ENCODE measurements around the gene ORC2.

DNA sequence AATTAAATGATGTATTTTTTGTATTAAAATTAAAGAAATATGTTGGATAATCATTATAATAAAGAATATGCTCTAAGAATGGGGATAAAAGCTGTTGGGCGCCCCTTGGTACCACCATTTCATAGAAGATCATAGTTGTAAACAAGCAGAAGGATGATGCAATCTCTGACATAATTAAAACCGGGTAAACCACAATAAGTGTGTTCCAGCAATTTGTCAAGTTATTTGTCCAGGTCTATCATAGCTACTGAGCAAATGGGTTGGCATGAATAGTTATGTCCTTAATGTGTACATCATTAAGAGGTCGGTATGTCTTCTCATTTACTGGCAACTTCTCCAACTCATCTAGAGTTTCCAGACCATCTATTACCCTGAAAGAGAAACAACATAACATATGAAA, 92.3 kb downstream of the ORC2 start:
- TF ChIP-seq POLR2A (IDR thresholded peaks at IDR 0.05) (no peak), EP300 (IDR thresholded peaks at IDR 0.05) (no peak)
- TF ChIP-seq, protein P1, sequence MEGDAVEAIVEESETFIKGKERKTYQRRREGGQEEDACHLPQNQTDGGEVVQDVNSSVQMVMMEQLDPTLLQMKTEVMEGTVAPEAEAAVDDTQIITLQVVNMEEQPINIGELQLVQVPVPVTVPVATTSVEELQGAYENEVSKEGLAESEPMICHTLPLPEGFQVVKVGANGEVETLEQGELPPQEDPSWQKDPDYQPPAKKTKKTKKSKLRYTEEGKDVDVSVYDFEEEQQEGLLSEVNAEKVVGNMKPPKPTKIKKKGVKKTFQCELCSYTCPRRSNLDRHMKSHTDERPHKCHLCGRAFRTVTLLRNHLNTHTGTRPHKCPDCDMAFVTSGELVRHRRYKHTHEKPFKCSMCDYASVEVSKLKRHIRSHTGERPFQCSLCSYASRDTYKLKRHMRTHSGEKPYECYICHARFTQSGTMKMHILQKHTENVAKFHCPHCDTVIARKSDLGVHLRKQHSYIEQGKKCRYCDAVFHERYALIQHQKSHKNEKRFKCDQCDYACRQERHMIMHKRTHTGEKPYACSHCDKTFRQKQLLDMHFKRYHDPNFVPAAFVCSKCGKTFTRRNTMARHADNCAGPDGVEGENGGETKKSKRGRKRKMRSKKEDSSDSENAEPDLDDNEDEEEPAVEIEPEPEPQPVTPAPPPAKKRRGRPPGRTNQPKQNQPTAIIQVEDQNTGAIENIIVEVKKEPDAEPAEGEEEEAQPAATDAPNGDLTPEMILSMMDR (IDR thresholded peaks at IDR 0.05): no peak
